CD4-positive, alpha-beta T cell treated with Interleukin-17A for 4 hours (primary cell): ENCODE data around the gene FIBIN.
"Not testable (repeated sequence)": the region's sequence is repeated elsewhere in the genome, so short reads cannot be mapped to it uniquely, and the experiment has no call there.

Experiments used
- DNase-seq: peaks from one replicate; pipeline ENCODE4 v3.0.0-alpha.2; 2020; ENCODE audit warnings: mixed read lengths

The FIBIN gene

DNA sequence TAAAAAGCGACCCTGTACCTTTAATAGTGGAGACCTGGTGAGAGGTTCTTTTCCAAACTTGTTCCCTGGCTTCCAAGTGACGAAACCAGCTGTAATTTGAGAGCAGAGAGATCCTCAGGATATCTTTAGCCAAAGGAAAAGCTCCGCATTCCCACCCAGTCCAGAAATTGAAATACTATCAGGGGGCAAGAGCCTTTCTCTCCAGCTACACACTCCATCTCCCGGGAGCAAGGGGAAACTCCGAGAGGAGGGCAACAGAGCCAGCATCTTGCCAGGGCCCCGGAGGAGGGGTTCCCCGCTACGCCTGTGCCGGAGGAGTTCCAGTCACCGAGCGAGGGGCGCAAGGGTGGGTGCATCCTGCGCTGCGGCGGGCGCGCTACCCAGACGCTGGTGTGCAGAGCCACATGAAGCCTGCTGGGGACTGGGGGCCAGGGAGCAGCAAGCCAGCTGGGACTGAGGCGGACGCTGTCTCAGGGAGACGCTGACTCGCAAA, at the start of gene FIBIN:
Gene FIBIN, plus strand, starts transcription at position 148 of the 493 bp plus-strand sequence. CDS start 415 bp downstream, outside the sequence.
- no peak for DNase-seq

DNA sequence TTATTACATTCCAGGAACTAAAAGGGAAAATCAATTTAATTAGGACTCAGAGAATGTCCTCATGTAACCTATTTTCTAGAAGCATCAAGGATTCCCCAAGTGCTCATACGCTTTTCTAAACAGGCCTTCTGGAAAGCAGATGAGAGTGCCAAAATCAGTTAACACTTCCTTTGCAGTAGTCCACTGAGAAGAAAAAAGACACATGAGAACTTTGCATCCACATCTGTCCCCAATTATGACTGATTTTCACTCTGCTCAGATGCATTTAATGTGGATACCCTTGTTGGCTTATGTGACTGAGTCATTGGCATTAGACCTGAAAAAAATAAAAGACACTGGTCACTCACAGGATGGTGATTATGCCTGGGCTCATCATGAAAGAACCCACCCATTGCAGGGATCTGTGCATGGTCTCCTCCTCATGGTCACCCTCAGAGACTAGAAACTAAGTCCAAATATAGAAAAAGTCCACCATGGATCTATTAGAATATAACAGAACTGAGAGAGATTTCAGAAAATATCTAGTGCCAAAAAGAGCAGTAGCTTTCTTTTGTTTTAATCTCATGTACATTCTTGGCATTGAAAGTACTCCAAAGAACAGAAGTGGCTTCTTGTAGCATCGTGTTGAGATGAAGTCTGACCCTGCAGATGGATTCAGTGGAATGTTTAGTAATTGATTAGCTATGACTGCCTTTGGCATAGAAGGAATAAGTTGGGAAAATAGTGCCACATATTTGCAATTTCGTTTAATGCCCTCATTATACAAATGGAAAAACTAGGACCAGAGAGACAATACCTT, 48.8 kb upstream of the FIBIN start:
- DNase-seq = no peak

DNA sequence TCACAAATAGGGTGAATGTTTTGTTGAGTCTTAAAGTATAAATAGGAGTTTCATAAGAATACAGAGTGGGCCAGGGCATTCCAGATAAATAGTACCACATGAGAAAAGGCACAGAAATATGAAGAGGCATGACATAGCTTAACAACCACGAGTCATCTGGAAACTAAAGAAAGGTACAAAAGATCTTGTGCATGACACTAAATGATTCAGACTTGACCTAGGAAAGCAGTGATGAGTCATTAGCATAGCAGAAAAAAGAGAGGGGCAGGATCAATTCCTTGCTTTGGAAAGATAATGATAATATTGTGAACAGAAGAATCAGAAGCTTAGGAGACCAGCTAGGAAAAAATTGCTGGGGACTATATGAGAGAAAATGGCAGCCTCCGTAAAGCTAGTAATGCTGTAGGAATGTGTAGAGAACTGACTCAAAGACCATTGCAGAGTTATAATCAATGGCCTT, 47.6 kb upstream of the FIBIN start:
- no peak for DNase-seq

DNA sequence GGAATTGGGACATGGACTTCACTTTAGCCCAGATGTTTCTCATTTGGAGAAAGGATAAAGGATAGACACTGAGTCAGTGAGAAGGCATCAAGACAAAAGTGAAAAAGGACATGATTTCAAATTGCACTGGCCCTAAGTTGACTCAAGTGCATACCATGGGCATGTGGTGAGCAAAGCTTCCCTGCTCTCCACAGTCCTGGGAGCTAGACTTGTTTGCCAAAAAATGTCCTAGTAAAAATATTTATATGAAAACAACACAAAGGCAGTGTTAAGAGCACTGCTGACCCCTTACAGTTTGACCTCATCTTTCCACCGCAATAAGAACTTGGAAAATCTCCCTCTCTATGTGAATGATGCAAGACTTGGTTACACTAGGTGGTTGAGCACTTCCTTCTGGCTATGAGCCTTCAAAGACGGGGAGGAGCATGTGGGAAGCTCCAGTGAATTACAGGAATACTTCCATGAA, 46.5 kb upstream of the FIBIN start:
- DNase-seq = no peak

DNA sequence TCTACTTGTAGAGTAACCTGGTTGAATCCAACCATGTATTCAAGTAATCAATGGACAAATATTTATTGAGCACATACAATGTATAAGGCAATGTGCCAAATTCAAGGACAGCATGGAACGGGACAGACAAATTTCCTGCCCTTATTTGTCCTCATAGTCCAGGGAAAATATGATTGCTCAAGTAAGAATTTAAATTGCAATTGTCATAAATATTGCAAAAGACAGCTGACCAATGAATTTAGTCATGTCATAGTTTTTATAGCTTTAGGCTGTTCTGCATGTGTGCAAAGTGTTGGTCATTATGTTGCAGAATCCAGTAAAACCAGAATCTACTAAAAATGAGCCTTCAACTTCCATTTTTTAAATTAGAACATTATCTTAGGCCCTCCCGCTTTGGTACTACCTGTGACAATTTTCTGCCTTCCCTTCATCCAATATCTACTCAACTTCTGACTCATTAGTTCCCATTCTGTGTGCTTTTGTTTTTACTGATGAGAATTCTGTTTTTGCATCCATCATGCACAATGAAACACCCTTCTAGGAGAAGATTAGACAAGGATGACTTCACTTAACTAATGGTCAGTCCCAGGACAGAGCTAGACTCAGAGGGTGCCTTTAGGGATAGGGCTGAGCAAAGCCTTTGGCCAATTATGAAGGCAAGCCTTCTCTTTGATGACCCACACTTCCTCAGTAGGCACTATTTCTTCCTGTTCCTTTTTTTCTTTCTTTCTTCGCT, 45.8 kb upstream of the FIBIN start:
- no peak for DNase-seq

DNA sequence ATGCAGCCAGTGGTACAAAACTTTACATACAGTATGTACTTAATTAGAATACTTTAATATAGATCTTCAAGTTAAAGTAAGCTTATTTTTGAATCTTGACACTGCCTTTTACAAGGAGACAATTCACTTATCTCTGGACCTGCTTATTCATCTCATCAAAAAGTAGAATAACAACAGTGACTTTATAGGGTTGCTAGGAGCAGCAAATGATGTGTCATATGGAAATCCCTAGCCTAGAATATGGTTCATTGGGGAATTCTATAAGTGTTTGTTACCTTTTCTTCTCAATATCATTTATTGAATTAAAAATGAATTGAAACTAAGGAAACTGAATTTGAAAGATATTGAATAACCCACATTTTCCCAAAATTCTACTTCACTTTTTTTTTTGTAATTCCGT, 45.0 kb upstream of the FIBIN start:
- DNase-seq = no peak

DNA sequence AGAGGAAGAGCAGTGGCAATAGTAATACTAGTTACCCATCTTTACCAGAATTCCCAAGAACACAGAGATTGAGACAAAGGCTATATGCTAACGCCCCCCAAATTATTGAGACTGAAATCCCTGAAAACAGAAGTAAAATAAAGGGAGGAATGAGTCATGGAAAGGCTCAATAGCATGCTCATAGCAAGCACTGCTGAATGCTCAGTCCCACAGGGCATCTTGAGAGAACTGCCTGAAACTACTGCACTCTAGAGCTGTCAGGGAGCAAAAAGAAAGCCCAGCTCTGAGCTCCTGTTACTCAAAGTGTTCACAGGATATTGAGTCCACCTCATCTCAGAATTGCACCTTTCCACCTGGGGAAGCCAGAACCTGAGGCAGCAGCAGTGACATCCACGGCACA, 44.1 kb upstream of the FIBIN start:
- DNase-seq = no peak

DNA sequence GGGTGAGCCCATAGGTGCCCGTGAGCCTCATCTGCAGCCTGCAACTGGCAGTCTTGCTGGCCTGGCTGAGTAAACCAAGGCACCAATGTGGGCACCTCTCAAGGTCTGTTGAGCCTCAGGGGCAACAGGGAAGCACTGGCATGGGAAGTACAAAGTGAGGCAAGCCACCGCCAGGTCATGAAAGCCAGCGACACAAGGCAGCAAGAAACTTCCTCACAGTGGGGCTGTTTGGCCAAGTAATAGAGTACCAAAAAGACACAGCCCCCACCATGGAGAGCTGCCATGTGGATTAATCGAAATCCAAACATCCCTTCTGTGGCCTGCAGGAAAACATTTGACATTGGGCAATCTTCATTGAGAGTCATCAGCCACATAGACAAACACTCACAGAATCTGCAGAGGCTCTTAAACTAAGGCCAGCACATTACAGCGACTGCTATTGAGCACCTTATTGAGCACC, 43.6 kb upstream of the FIBIN start:
- DNase-seq = no peak

DNA sequence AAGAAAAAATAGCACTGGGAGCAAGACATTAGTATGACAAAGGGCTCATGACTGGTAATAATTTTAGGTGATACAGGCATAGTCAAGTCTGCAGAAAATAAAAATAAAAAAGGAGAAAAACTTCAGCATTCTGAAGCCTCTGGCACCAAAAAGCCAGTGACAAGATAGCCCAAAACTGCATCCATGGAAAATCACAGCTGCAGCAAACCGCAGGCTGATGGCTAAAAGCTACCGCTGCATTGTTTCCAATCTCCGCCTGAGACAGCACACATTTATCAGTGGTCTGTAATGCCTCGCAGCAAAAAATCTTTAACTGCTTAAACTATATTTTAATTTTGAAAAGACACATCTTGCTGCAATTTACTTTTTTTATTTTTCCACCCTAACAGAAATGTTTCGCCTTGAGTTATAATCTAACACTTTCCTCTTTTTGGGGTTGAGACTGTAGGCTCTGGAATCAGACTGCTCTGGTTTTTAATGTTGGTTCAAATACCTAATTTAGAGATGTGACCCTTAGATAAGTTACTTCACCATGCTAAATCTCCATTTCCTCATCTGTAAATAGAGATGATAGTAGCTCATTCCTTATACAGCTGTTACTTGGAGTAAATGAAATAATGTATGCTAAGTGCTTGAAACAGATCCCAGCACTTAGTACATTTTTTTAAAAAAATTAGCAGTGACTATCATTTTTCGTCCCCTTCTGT, 42.0 kb upstream of the FIBIN start:
- DNase-seq = no peak

DNA sequence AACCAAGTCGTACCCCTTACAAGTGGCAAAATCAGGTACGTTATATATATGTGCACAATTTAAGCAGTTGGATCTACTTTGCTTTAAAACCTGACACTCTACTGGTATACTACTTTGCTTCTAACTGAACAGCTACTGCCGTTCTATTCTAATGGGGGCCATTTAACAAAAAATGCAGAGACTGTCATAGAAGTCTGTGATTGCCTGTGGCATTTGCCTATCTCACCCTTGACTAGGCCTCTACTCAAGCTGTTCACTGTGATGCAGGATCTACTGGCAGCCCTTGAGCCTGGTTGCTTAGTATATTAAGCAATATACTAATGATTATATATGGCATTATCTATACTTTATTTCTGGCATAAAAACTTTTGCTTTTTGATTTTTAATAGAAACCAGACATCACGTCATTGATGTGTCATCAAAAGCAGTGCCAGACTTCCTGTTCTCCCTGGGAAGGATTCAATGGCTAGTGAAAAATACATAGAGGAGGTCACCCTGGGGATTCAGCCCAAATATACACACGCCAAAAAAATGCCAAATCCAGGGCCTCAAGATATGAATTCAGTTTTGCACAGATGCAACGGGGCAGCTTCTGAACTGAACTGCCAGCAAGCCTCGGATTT, 40.0 kb upstream of the FIBIN start:
- no peak for DNase-seq

DNA sequence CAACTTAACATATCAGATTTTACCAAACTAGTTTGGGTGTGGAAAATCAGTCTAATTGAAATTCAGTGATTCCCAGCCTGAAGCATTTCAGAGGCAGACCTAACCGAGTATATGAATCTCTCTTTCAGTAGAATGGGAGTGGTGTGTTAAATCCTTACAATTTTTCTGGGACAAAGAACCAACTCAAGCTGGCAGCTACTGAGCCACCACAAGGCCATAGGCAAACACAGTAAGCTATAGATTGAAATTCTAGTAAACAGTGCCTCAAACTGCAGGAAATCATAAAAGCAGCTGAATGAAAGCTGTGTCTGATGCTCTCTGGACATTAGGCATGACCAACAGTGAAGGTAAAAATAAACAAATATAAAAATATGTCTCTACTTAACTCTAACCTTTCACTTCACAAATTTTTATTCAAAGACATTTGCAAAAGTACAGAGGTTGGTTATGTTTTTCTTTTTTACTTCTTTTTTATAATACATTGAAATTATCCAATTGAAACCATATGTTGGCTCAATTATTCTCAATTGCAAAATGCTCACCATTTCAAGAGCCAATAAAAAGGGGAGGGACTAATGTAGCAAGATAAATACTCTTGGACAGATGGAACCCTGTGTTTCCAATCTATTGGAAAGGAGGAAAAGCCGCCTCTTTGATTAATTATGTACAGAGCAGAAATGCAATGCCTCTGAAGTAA, 35.8 kb upstream of the FIBIN start:
- DNase-seq = no peak

DNA sequence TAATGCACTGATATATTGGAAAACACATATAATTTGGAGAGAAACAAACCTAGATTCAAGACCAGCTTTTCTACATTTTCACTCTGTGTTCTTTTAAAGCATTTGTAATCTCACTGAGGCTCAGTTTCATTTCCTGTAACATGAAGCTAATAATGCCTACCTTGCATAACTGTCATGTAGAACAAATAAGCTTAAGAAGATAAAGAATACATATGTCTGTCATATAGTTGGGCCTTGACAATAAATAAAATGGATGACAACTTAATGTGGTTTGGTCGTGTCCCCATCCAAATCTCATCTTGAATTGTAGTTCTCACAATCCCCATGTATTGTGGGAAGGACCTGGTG, 35.2 kb upstream of the FIBIN start:
- no peak for DNase-seq

DNA sequence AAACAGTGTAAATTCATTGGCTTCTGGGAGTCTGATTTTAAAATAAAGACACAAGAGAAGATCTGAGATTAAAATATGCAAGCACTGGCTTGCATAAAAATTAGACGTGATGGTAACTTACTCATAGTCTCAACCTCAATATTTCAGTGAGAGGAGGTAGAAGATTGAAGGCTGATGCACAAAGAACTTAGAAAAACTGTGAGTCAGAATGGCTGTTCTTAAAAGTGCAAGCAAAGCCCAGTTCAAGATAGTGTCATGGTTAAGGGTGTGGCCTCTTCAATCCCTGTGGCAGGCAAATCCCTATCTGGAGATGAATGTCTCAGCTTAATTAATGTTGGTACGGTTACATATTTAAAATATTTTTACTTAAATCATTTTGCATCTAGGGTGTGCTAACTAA, 33.6 kb upstream of the FIBIN start:
- no peak for DNase-seq

DNA sequence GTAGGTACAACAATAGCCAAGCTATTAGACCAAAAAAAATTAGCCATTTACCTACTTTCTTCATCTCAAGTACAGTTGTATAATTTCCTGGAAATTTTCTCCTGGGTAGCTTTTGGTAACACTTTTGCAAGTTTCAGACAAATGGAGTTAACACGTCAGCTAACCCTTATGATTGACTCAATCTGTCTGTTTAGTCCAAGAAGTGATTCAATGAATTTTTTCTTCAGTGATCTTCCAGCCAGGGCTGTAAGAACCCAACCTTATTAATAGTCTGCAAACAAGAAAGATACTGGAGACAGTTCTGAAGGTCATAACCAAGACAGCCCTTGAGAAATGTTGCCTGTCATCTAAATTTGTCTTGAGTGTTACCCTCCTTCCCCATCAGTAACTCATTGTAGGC, 30.1 kb upstream of the FIBIN start:
- DNase-seq = no peak

DNA sequence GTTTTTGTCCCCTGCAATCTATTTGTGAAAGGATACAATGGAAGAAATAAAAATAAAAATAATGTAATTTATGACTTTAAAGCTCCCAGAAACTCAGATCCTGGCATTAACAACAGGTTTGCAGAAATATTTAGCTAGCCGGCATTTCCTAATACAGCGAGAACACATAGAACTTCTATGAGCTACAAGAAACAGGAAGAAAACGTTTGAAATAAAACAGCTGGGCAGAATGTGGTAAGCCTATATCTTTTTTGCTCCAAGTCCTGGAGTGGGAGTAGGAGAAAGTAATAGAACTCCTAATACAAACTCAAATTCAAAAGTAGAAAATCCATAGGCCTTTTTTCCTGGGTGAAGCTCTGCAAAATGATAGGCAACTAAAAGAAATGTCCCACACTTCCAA, 29.6 kb upstream of the FIBIN start:
- no peak for DNase-seq

DNA sequence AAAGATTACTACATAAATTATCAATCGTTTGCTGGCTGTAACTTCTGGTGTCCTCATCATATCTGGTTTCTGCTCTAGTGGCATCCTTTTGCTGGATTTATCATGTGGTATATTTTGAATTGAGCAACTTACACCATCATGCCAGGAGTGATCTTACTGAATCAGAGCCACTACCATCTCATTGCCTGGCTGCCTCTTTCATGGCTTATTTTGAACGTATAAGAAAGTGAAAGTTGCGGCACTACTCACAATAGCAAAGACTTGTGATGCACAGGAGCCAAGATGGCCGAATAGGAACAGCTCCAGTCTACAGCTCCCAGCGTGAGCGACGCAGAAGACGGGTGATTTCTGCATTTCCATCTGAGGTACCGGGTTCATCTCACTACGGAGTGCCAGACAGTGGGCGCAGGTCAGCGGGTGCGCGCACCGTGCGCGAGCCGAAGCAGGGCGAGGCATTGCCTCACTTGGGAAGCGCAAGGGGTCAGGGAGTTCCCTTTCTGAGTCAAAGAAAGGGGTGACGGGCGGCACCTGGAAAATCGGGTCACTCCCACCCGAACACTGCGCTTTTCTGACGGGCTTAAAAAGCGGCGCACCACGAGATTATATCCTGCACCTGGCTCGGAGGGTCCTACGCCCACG, 28.9 kb upstream of the FIBIN start:
- not testable (repeated sequence) for DNase-seq

DNA sequence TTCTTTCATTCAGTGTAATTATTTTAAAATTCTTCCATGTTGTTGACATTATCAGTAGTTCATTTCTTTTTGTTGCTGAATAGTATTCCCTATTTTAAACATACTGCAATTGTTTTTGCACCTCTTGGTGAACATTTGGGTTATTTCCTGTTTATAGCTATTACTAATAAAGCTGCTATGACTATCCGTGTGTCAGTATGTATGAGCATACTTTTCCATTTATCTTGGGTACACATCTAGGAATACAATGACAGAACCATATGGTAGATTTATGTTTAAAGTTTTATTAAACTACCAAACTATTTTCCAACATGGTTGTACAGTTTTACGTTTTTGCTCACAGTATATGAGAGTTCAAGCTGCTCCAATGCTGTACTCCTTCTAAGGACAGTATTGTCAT, 22.0 kb upstream of the FIBIN start:
- DNase-seq = no peak

DNA sequence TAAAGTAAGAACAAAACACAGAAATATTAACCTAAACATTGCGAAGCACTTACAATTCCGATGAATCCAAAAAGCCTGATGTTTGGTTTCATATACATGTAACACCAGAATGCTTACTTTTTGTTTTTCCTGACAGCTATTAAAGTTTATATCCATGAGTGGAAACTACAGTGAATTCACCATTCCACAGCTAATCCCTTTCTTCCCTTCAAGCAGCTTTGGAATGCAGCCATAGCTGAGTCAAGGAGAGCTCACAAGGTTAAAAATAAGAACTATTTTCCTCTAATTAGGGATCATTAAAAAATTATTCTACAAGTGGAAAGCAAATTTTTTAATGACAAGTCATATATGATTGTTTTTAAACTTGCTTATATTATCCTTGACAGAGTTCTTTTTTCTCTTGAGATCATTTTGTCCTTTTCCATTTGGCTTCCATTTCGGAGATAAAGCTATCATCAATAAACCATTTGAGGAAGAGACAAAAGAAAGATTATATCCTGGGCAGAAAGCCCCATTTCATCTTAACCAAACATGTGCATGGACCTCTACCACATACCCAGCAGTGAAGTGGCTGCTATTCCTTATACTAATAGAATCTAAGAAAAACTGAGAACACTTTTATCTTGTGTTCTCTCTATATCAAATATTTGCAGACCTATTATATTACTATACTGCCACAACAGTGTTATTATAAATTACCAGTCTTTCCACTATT, 19.7 kb upstream of the FIBIN start:
- no peak for DNase-seq

DNA sequence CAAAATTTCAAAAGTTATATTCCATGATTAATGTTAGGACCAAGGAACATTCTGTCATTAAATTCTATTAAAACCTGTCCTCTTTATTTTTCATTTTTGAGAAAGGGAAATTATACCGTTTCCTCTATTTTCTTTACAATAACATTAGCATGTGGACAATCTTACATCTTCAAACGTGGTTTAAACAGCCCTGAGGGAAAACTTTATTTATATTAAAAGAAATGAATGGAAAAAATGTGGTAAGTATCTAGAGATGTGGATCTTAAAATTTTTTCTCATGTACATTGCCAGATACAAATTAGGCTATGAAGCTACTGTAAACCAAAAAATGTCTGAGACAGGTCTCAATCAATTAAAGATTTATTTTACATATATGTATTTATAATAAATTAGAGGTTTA, 18.9 kb upstream of the FIBIN start:
- no peak for DNase-seq

DNA sequence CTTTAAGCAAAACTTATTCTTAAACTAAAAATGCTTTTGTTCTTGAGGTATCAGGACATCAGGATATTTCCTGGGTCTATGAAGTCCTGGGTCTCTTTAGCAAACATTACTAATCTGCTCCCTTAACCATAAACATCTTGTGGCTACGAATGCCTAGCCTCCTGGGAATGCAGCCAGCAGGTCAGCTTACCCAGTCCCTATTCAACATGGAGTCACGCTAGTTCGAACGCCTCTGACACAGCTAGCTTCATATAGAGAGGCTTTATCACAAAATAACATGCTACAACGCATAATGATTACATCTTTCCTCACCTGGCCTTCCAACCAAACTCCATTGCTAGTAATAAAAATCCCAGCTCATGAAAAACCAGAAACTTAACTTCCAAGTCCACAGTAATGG, 17.5 kb upstream of the FIBIN start:
- no peak for DNase-seq

DNA sequence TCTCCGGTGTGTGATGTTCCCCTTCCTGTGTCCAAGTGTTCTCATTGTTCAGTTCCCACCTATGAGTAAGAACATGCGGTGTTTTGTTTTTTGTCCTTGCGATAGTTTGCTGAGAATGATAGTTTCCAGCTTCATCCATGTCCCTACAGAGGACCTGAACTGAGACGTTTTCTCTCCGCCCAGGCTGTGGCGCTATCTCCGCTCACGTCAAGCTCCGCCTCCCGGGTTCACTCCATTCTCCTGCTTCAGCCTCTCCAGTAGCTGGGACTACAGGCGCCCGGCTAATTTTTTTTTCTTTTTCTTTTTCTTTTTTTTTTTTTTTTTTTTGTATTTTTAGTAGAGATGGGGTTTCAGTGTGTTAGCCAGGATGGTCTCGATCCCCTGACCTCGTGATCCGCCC, 16.7 kb upstream of the FIBIN start:
- DNase-seq = not testable (repeated sequence)
